IPS DF 19.7 (cell line): ENCODE measurements around the gene OARD1.
"Not testable (repeated sequence)": the region's sequence is repeated elsewhere in the genome, so short reads cannot be mapped to it uniquely, and the experiment has no call there.

ENCODE experiments used
- DNase-seq: peaks from one replicate; pipeline ENCODE4 v3.0.0-alpha.2; 2013; ENCODE audit warnings: low read depth, low spot score

OARD1 gene

DNA sequence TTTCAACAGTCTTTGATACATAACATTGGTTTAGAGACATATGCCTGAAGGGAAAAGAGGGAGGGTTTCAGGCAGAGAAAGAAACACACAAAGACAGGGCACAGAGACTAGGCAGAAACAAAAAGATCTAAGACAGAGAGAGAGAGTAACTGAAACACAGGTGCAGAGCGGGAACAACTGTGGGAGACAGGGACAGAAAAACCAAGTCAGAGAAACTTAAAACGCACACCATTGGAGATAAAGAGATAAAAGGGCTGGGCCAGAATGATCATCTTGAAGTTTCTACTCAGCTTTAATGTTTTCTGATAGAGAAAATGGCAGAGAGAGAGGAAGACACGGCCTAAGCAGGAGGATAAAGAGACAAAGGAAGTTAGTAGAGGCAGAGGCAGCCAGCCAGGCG, 44.9 kb downstream of the OARD1 start:
- no peak for DNase-seq

GRCh38 chr6:41025966-41026530, 46.1 kb downstream of the OARD1 start:
- no peak for DNase-seq

GRCh38 chr6:41023114-41023513, 49.0 kb downstream of the OARD1 start:
- DNase-seq = no peak

GRCh38 chr6:41022294-41022693, 49.9 kb downstream of the OARD1 start:
- DNase-seq = no peak

DNA sequence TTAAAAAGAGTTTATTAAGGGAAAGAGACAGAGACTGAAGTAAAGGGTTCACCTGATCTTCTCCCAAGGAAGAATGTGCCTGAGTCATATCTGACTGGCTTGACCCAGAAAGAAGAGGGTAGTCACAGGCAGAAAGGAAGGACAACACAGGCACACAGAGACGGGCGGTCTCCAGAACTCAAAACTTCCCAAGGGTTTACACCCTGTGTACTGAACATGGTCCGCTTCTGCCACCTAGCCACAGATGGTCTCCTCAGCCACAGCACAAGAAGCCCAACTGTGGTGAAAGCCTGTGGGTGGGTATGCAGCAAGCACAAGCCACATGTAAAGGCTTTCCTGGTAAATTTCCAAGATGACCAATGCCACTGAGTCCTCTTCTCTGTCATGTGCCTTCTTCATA, 50.3 kb downstream of the OARD1 start:
- no peak for DNase-seq

DNA sequence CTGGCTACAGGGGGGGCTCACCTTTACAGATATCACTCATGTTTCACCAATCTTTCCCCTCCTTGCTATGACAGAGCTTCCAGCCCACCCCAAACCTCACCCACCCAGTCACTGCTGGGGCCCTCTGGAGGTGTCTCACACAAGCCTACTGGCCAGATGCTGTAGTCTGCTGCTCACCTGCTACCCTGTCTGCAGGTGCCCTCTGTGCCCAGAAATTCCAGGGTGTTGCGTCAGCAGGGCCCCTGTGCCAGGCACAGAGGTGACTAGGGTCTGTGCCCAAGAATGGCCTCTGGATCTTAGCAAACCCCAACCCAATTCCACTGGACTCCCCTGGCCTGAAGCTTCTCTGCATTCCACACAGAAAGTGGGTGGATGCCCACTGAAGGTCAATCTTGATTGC, 54.5 kb downstream of the OARD1 start:
- no peak for DNase-seq

- DNase-seq = not testable (repeated sequence)
These were observed 56.3 kb downstream of the OARD1 start for GRCh38 chr6:41015860-41016259.

- DNase-seq = no peak
These were observed 57.4 kb downstream of the OARD1 start for GRCh38 chr6:41014780-41015179.
